Measurements from ENCODE around the gene TSPEAR.

DNA sequence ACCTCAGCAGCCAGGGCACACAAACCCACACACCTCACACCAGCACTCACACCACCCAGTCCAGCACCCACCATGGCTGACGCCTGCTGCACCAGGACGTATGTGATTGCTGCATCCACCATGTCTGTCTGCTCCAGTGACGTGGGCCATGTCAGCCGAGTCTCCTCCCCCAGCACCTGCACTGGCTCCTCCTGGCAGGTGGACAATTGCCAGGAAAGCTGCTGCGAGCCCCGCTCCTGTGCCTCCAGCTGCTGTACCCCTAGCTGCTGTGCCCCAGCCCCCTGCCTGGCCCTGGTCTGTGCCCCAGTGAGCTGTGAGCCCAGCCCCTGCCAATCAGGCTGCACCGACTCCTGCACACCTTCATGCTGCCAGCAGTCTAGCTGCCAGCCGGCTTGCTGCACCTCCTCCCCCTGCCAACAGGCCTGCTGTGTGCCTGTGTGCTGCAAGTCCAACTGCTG is 99.3 kb downstream of the TSPEAR start, which contains the start of gene KRTAP10-8:
- TF ChIP-seq, protein P1, sequence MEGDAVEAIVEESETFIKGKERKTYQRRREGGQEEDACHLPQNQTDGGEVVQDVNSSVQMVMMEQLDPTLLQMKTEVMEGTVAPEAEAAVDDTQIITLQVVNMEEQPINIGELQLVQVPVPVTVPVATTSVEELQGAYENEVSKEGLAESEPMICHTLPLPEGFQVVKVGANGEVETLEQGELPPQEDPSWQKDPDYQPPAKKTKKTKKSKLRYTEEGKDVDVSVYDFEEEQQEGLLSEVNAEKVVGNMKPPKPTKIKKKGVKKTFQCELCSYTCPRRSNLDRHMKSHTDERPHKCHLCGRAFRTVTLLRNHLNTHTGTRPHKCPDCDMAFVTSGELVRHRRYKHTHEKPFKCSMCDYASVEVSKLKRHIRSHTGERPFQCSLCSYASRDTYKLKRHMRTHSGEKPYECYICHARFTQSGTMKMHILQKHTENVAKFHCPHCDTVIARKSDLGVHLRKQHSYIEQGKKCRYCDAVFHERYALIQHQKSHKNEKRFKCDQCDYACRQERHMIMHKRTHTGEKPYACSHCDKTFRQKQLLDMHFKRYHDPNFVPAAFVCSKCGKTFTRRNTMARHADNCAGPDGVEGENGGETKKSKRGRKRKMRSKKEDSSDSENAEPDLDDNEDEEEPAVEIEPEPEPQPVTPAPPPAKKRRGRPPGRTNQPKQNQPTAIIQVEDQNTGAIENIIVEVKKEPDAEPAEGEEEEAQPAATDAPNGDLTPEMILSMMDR (IDR thresholded peaks at IDR 0.05), result no peak
- TF ChIP-seq EZH2 (IDR thresholded peaks at IDR 0.05; ENCODE audit: borderline replicate concordance, insufficient read depth, low read depth, low read length, poor library complexity, severe bottlenecking), result no peak

All from B cell (primary cell).